HL-60/S4 treated with retinoic acid at 250 ng/mL for 4 days and 3 days (cell line): Measurements from ENCODE around the gene TLR7.

Source experiments
- in situ Hi-C: fragments of 300-500 bp; cut with MboI; formaldehyde crosslinking; loops from 2 replicates; pipeline ENCODE4 v1.7.0; 2022; ENCODE audit warnings: low sequenced_read_pairs

Gene TLR7

DNA sequence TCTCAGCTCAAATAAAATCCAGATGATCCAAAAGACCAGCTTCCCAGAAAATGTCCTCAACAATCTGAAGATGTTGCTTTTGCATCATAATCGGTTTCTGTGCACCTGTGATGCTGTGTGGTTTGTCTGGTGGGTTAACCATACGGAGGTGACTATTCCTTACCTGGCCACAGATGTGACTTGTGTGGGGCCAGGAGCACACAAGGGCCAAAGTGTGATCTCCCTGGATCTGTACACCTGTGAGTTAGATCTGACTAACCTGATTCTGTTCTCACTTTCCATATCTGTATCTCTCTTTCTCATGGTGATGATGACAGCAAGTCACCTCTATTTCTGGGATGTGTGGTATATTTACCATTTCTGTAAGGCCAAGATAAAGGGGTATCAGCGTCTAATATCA is 20.9 kb downstream of the TLR7 start:
- in situ Hi-C loops: no loop called here

DNA sequence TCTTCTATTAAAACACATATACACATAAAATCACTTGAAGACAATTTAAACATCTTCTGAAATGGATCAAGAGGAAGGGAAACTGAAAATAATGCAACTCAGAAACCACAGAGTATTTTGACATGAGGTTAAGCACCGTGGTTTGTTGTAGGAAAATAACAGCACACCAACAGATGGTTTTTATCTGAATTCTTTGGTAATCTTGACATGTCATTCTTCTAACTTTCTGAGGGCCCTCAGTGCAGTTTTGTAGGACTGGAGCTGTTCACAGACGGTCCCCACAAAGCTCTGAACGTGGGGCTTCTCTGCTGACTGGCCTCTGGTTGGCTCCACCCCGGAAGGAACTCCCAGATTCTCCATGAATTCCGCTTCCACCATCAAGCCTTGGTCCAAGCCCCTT is 23.6 kb downstream of the TLR7 start:
- in situ Hi-C loops: no loop called here

DNA sequence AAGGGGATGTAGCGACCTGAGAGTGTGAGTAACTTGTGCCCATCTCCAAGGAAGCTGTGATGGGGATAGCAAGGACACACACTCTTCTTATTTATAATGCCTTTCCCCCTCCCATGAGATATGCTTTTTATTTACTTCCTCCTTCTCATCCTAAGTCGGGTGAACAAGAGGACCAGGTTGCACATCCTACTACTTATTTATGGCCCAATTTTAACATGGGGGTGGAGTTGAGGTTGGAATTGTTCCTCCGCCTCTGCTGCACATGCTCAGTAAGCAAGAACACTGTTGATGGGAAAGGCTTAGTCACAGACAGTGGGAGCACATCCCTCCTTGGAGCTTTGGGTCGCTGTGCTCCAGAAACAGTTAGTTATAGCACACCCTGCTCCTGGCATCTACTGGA is 24.3 kb downstream of the TLR7 start:
- in situ Hi-C loops: no loop called here

DNA sequence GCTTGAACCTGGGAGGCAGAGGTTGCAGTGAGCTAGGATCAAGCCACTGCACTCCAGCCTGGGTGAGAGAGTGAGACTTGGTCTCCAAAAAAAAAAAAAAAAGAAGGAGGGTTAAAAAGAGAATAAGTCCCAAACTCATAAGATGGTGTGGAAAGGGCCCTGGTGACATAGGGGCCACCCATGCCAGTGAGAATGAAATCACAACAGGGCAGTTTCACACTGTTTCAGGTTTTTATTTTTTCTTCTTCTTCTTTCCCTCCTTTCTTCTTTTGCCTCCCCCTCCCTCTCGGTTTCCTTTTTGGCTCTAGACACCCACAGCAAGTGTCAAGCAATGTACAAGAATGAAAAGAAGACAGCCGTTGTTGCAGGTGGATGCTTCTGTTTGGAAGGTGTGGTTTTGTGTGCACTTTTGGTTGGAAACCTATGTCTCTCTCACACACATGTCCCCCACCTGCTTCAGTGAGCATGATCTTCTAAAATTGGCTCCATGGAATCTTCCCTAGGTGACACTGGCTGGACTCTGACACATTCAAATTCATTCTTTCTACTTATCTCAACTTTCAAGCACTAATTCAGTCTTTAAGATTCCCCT is 25.1 kb downstream of the TLR7 start:
- in situ Hi-C loops: no loop called here

DNA sequence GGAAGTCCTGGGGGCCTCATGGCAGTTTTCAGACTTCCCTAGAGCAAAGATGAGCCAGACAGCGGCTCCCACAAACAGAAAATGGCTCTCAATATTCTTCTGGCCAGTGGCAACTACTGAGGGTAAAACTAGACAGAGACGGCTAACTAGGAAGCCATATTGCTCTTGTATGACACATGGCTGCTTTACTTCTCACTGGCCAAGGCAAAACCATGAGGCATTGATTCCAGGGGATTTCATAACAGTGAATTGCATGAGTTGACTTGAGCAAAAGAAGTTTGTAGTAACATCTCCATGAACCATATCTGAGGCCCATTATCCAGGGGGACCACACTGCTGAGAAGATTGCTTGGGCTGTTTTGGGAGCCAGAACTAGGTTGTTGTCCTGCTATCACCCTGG is 25.8 kb downstream of the TLR7 start:
- in situ Hi-C loops: no loop called here

DNA sequence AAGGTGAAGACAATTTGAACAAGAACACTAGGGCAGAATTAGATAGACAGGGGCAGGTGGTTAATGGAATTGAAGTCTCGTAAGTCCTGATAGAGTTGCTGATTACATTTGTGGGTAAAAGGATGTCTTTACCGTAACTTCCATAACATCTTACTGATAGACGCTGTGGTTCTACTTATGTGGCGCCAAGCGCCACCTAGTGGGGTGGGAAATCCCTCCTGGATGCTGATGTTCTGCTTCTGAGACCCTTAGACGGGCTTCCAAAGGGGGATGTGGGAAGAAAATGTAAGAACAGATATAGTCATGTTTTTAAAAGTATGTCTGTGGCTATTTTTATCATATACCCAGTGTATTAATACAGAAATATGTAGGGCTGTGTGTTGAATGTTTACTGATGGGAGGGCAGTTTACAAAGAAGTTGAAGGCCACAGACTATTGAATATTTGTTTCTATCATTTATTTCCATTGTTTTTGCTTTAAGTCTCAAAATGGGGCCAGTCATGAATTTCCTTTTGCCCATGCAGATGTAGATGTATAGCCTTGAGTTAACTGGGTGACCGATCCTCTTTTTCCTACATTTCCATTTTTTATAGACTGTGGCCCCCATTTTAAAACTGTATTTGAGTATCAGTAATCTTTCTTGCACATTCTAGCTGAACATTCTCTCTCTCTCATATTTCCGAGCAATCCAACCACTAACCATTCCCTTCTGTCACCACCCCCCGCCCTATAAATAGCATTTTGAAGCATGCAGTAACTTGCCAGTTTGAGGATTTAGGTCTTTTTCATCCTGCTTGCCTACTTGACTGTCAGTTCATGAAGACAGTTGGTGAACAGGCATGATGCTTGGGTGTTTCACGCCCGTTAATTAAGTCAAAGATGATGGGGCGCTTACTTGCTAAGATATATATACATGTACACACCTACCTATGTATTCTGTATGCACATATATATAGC is 27.5 kb downstream of the TLR7 start:
- in situ Hi-C loops: no loop called here

DNA sequence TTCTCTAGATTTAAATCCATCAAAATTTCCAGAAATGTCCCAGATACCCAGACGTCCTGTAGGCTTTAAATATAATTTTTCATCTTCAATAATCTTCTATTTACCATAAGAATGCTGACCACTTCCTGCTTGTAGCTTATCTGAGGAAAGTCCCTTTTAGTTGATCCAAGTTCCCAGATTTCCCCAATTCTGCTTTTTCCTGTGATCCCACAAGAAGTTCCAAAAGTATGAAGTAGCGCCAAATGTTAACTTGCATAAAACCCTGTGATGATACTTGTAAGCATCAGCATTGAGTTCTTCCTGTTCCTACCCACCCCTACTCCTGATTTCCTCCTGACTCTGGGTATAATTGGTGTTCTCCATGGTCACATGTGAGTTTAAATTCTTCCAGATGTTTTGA is 29.0 kb downstream of the TLR7 start:
- in situ Hi-C loops: no loop called here

DNA sequence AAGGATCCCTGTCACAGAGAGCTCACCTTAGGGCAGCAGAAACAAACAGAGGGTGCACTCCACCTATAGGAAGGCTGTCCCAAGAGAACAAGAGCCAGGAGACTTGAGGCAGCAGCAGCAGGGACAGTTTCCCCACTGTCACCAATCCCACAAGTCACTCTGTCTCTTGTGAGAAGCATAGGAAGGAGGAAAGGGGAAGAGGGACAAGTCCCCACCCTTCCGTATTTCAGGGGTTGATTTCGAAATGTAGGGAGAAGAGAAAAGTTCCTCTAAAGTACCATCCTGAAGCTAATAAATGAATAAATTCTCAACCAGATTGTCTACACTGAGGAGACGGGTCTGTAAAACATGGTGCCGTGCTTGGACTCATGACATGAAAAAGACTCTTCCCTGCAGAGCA is 30.1 kb downstream of the TLR7 start:
- in situ Hi-C loops: no loop called here

DNA sequence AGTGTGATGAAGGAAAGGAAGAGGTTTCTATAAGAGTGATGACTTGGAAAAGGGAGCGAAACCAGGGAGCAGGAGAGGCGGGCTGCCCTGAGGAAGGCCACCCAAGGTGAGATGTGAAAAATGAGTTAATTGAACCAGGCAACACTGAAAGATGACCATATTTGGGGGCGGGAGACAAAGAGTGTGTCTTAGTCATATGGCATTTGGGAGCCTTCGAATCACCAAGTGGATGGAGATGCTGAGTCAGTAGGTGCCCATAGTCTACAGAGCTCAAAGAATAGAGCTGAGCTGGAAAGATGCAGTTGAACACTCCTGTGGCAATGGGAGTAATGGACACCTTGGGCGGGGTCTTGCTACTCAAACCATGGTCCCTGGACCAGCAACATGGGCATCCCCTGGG is 31.2 kb downstream of the TLR7 start:
- in situ Hi-C loops: no loop called here

DNA sequence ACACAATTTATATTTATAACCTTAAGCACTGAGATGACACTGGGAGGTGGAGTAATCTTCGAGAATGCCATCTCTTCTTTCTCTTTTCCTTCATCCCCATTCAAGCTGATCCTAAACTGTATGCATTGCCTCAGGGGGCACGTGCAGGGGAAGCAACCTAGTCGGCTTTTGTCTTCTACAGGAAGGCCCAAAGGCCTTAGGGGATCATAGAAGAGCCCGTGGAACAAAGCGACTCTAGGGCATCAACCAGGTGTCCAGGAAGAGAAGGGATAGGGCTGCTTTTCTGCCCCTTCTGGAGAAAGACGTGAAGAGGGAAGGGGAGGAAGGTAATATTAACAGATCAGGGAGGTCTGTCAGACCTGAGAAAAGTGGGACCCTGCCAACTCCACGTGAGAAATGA is 32.6 kb downstream of the TLR7 start:
- in situ Hi-C loops: no loop called here

DNA sequence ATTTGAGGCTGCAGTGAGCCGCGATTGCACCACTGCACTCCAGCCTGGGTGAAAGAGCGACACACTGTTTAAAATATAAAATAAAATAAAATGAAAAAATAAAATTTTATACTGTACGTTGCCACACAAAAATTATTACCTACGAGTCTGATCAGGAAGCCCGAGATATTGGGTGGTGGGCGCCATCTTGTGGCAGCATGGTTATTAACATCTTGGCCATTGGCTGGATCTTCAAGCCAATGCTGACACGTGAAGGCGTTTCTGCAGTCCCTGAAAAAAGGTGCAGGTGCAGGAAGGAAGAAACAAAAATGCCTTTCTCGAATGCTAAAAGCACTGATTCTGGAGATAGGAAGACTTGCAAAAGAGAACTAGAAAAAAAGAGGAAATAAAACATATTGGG is 34.6 kb downstream of the TLR7 start:
- in situ Hi-C loops: no loop called here

DNA sequence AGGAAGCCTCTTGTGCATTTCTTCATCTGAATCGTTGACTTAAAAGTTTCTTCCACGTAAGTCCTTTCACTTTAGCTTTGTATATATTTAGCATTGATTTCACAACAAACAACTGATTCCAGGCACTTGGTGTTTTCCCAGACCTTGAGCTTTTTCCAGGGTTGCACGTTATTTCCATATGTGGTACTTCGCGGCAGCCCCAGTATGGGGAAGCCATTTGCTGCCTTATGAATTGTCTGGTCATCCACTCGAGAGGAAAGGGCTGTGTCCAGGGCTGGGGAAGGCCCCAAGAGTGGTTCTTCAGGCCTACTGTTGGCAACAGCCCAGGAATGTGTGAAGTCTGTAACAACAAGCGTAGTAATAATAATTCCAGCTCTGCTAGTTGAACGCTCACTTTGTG is 36.8 kb downstream of the TLR7 start:
- in situ Hi-C loops: no loop called here

DNA sequence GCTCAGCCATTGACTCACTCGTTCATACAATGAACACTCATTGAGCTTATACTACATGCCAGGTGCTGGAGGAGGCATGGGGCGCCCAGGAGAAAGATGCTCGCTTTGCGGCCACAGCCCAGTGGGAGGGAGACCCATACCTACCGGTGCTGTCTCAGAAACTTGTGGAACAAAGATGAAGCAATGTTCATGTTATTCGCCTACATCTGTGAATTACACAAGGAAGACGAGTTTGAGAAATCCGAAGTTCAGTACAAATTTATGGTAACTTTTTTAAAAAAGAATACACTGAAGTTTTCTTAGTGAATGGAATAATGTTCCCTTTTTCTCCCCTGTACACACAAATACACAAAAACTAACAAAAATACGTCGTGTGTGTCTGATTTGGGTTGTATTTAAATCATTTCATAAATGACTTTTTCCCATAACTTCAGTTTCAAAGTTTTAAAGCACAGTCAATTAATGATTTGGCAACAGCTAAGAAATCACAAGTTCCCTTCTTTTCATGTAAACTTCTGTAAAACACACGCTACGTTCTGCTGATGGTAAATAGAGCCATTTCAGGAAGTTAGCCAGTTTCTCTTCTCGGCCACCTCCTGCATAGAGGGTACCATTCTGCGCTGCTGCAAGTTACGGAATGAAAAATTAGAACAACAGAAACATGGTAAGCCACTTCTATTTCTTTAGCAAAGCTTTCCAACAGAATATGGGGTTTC is 39.3 kb downstream of the TLR7 start, which contains the start of gene TLR8:
TLR8 (plus strand) TSS at position 575 of the 716 bp plus-strand sequence; CDS start at position 662, 87 bp downstream.
- in situ Hi-C loops: no loop called here

DNA sequence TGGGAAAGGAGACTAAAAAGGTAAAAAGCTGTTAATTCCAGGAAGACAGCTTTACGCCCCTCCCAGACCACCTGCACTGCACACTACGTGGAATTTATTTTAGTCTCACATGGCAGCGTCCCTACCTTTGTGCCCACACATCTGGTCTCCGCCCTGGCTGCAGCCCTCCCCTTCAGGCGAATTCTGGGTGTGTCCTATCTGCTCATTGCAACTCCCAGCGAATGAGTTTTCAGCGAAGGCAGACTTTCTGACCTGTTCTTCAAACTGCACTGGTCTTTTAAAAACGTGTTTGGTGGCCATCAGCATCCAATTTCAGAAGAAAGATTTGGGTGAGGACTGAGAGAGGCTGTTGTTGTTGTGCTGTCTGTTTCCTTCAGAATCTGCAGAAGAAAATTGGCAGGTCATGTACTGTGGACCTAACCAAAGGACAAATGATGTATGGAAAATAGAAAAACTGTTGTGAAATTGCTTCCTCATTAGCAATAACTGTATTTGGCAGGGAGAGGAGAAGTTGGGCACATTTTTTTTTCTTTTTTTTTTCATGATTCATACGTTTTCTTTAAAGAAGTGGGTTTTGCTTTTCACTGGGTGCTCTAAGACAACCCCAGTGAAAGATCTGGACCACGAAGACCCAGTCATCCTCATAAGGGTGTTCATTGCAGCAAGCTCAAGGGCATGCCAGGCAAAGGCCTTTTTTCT is 43.7 kb downstream of the TLR7 start:
- in situ Hi-C loops: no loop called here

DNA sequence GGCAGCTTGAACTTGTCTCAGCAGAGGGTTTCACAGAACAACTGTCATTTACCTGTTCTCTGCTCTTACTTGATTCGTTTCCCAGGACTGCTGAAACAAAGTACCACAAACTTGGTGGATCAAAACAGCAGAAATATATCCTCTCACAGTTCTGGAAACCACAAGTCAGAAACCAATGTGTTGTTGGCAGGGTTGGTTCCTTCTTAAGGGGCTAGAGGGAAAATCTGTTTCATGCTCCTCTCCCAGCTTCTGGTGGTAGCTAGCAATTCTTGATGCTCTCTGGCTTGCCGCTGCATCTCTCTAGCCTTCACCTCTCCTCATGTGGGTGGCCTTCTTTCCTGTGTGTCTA is 44.2 kb downstream of the TLR7 start:
- in situ Hi-C loops: no loop called here

DNA sequence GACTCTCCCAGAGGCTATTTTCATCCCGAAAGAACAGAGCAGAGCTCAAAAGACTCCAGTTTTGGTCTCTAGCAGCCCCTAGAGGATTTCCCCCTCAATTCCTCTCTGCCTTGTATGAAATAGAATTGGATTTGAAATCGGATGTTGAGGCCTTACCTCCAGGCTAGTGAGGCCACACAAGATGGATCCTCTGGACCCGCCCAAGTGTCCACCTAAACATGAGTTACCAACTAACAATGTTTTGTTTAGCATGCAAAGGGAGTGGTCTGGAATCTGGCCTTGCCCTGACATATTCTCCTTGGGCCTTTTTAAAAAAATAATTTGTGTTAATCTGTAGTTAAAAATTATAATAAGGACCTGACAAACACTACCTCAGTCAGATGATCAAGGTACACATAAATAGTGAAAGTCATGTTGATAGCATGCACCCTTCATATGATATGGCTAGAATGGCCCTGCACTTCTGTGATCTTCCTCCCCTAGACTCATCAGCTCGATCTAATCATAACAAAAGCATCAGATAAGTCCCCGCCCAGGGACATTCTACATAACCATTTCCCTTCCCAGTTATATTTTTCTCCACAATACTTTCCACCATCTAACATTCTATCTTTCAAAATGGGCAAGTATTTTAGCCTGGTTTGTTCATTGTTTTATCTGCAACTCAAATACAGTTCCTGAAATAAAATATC is 46.1 kb downstream of the TLR7 start:
- in situ Hi-C loops: no loop called here

DNA sequence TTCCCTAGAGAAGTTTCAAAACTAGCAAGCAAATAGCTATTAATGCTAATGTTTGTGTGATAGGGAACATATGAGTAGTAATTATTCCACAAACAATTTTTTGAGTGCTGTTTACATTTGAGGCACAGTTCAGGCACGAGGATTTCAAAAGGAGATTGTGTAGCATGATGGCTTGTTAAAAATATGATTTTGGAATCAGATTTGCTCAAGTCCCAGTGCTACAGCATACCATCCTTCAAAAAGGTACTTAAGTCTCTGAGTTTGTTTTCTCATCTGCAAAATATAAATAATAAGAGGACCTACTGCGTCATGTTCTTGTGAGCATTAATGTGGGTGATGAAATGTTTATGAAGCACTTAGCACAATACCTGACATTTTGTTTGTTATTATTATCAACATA is 50.9 kb downstream of the TLR7 start:
- in situ Hi-C loops: no loop called here

DNA sequence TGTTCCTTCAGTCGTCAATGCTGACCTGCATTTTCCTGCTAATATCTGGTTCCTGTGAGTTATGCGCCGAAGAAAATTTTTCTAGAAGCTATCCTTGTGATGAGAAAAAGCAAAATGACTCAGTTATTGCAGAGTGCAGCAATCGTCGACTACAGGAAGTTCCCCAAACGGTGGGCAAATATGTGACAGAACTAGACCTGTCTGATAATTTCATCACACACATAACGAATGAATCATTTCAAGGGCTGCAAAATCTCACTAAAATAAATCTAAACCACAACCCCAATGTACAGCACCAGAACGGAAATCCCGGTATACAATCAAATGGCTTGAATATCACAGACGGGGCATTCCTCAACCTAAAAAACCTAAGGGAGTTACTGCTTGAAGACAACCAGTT is 52.2 kb downstream of the TLR7 start:
- in situ Hi-C loops: no loop called here

DNA sequence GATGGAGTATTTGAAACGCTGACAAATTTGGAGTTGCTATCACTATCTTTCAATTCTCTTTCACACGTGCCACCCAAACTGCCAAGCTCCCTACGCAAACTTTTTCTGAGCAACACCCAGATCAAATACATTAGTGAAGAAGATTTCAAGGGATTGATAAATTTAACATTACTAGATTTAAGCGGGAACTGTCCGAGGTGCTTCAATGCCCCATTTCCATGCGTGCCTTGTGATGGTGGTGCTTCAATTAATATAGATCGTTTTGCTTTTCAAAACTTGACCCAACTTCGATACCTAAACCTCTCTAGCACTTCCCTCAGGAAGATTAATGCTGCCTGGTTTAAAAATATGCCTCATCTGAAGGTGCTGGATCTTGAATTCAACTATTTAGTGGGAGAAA is 52.7 kb downstream of the TLR7 start:
- in situ Hi-C loops: no loop called here

DNA sequence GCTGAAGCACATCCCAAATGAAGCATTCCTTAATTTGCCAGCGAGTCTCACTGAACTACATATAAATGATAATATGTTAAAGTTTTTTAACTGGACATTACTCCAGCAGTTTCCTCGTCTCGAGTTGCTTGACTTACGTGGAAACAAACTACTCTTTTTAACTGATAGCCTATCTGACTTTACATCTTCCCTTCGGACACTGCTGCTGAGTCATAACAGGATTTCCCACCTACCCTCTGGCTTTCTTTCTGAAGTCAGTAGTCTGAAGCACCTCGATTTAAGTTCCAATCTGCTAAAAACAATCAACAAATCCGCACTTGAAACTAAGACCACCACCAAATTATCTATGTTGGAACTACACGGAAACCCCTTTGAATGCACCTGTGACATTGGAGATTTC is 54.1 kb downstream of the TLR7 start:
- in situ Hi-C loops: no loop called here
